Keratinocyte (primary cell): ENCODE data around the gene CD55. TPM values are rescaled to one million over a fixed set of nuclear protein-coding genes. Genes with fewer than 3 reads are reported as not detected.

Source experiments
- DNase-seq: peaks from one replicate; pipeline ENCODE4 v3.0.0-alpha.2; 2011; ENCODE audit warnings: low read depth, missing footprints, low spot score
- FAIRE-seq: peaks from 2 replicates; lab custom pipeline; 2011; peaks lifted over from hg19 to GRCh38; lab: Jason Lieb, UNC
- H2AFZ ChIP-seq: 2 replicates; pipeline ENCODE4 v1.6.0; 2012; ENCODE audit warnings: low read length, control low read depth, inconsistent platforms; ENCODE audit not compliant: control insufficient read depth
- H3K27ac ChIP-seq: 2 replicates; pipeline ENCODE4 v1.5.1; 2011; ENCODE audit warnings: low read length; ENCODE audit not compliant: control insufficient read depth, insufficient read depth
- H3K27me3 ChIP-seq: 3 replicates; pipeline ENCODE4 v1.6.0; 2011; ENCODE audit warnings: low read length; ENCODE audit not compliant: control insufficient read depth, insufficient read depth; ENCODE audit errors: extremely low read depth
- H3K36me3 ChIP-seq, 2 experiments: 2 replicates in 1 of 2; 3 replicates in 1 of 2; pipeline ENCODE4 v1.5.1; 2011; ENCODE audit warnings: low read length in 2 of 2, mild to moderate bottlenecking in 1 of 2; ENCODE audit not compliant: control insufficient read depth in 2 of 2, insufficient read depth in 2 of 2; ENCODE audit errors: extremely low read depth in 1 of 2
- H3K4me1 ChIP-seq: 3 replicates; pipeline ENCODE4 v1.5.1; 2011; ENCODE audit warnings: low read length; ENCODE audit not compliant: control insufficient read depth, insufficient read depth; ENCODE audit errors: extremely low read depth
- H3K4me2 ChIP-seq: 3 replicates; pipeline ENCODE4 v1.6.0; 2011; ENCODE audit warnings: low read depth, low read length; ENCODE audit not compliant: control insufficient read depth, insufficient read depth; ENCODE audit errors: extremely low read depth
- H3K4me3 ChIP-seq, 3 experiments: fragments of 200-600 bp in 1 of 3; sonication (generic) in 1 of 3; 2 replicates in 2 of 3; 3 replicates in 1 of 3; pipeline ENCODE4 v1.5.1; 2011 to 2016; ENCODE audit warnings: low read length in 3 of 3, mild to moderate bottlenecking in 3 of 3, control low read depth in 2 of 3, inconsistent platforms in 1 of 3, low read depth in 1 of 3, mixed read lengths in 1 of 3, mixed run types in 1 of 3, moderate library complexity in 1 of 3; ENCODE audit not compliant: control insufficient read depth in 2 of 3, insufficient read depth in 2 of 3; ENCODE audit errors: extremely low read depth in 1 of 3
- H3K79me2 ChIP-seq: 2 replicates; pipeline ENCODE4 v1.6.0; 2012; ENCODE audit warnings: low read length; ENCODE audit not compliant: control insufficient read depth, insufficient read depth
- H3K9ac ChIP-seq: 3 replicates; pipeline ENCODE4 v1.6.0; 2011; ENCODE audit warnings: low read length; ENCODE audit not compliant: control insufficient read depth, insufficient read depth; ENCODE audit errors: extremely low read depth
- H3K9me1 ChIP-seq: 3 replicates; pipeline ENCODE4 v1.6.0; 2011; ENCODE audit warnings: low read length; ENCODE audit not compliant: control insufficient read depth, insufficient read depth; ENCODE audit errors: extremely low read depth
- H3K9me3 ChIP-seq: 2 replicates; pipeline ENCODE4 v1.5.1; 2012; ENCODE audit warnings: low read depth, low read length; ENCODE audit not compliant: control insufficient read depth
- H4K20me1 ChIP-seq: 3 replicates; pipeline ENCODE4 v1.6.0; 2011; ENCODE audit warnings: low read length; ENCODE audit not compliant: control insufficient read depth, insufficient read depth; ENCODE audit errors: extremely low read depth
- EZH2 ChIP-seq: IDR thresholded peaks from one replicate; pipeline ENCODE4 v1.6.1; 2012; ENCODE audit warnings: inconsistent platforms, mild to moderate bottlenecking, low read length, moderate library complexity
- dilution Hi-C: fragments of 300-500 bp; cut with MboI; formaldehyde crosslinking; loops from one replicate; pipeline ENCODE4 v1.7.0; 2020; ENCODE audit warnings: low sequenced_read_pairs; ENCODE audit not compliant: extremely low pct_ligation_motif_present
- polyA plus RNA-seq, 5 experiments: library from polyadenylated mRNA; depleted of rRNA in 3 of 5; stranded (reverse) in 3 of 5; stranded (forward) in 1 of 5; unstranded in 1 of 5; fragments of >200 nt; gene quantifications; 1 replicate in 1 of 5; 2 replicates in 3 of 5; 3 replicates in 1 of 5; pipeline versions ENCODE4 v1.2.1 to v1.2.3, GENCODE V29; 2011 to 2012; ENCODE audit warnings: missing spikeins in 2 of 5, low read depth in 1 of 5, low replicate concordance in 1 of 5
- TF ChIP-seq, protein P1 (sequence below), 3 experiments: IDR thresholded peaks in 1 of 3; conservative IDR thresholded peaks in 1 of 3; optimal IDR thresholded peaks in 1 of 3; 2 replicates in 2 of 3; 3 replicates in 1 of 3; pipeline versions ENCODE3 to v1.5.1; 2011; ENCODE audit warnings: low read length in 3 of 3, mild to moderate bottlenecking in 3 of 3, moderate library complexity in 2 of 3, control low read depth in 1 of 3, inconsistent platforms in 1 of 3; ENCODE audit not compliant: insufficient read depth in 2 of 3; ENCODE audit errors: extremely low read depth in 1 of 3

Gene CD55
- polyA plus RNA-seq, 1 donor (not counting 4 experiments of a cell fraction or from before 2014, with no cell fraction given): 37.3 TPM

DNA sequence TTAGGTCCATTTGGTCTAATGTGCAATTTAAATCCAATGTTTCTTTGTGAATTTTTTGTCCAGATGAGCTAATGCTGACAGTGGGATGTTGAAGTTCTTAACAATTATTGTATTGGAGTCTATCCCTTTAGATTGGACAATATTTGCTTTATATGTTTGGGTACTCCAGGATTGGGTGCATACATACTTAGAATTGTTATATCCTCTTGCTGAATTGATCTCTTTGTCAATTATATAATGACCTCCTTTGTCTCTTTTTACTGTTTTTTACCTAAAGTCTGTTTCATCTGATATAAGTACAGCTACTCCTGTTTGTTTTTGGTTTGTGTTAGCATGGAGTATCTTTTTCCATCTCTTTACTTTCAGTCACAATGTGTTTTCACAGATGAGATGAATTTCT is 22.2 kb downstream of the CD55 start:
- dilution Hi-C loops: no loop called here
- no peak for TF ChIP-seq EZH2
- TF ChIP-seq, protein P1, sequence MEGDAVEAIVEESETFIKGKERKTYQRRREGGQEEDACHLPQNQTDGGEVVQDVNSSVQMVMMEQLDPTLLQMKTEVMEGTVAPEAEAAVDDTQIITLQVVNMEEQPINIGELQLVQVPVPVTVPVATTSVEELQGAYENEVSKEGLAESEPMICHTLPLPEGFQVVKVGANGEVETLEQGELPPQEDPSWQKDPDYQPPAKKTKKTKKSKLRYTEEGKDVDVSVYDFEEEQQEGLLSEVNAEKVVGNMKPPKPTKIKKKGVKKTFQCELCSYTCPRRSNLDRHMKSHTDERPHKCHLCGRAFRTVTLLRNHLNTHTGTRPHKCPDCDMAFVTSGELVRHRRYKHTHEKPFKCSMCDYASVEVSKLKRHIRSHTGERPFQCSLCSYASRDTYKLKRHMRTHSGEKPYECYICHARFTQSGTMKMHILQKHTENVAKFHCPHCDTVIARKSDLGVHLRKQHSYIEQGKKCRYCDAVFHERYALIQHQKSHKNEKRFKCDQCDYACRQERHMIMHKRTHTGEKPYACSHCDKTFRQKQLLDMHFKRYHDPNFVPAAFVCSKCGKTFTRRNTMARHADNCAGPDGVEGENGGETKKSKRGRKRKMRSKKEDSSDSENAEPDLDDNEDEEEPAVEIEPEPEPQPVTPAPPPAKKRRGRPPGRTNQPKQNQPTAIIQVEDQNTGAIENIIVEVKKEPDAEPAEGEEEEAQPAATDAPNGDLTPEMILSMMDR (optimal IDR thresholded peaks at IDR 0.05 in 1 of 3, IDR thresholded peaks at IDR 0.05 in 1 of 3, conservative IDR thresholded peaks at IDR 0.05 in 1 of 3; ENCODE audit: extremely low read depth in 1 of 3, insufficient read depth in 2 of 3, low read length in 3 of 3): no peak
- H2AFZ ChIP-seq: no peak overlapping the region
- H3K9ac ChIP-seq: no peak overlapping the region
- no peaks in the 10 kb centered on the region for H3K9me1 ChIP-seq
- no peak overlapping the region for H3K4me3 ChIP-seq
- no peaks in the 10 kb centered on the region for H4K20me1 ChIP-seq
- no peak for FAIRE-seq
- H3K4me2 ChIP-seq: no peak overlapping the region
- no peak for DNase-seq
- H3K36me3 ChIP-seq: peaks cover 0 to 5% of the 10 kb centered on the region in 2 experiments
- no peak overlapping the region for H3K27ac ChIP-seq
- H3K9me3 ChIP-seq: no peaks in the 10 kb centered on the region
- H3K27me3 ChIP-seq: no peaks in the 10 kb centered on the region
- no peaks in the 10 kb centered on the region for H3K79me2 ChIP-seq
- no peaks in the 10 kb centered on the region for H3K4me1 ChIP-seq

DNA sequence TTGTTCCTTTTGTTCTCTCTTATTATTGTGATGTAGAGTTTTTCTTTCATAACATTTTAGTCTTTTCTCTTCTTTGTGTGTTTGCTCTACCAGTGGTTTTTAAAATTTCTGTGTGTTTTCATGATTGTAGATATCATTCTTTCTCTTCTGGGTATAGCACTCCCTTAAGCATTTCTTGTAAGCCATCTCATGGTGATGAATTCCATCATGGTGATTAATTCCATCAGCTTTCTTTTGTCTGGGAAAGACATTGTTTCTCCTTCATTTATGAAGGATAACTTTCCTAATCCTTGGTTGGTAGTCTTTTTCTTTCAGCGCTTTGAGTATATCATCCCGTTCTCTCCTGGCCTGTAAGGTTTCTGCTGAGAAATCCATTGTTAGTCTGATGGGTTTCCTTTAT is 22.7 kb downstream of the CD55 start:
- TF ChIP-seq, protein P1 (optimal IDR thresholded peaks at IDR 0.05 in 1 of 3, IDR thresholded peaks at IDR 0.05 in 1 of 3, conservative IDR thresholded peaks at IDR 0.05 in 1 of 3; ENCODE audit: extremely low read depth in 1 of 3, insufficient read depth in 2 of 3, low read length in 3 of 3): no peak
- no peak for TF ChIP-seq EZH2
- no peak overlapping the region for H2AFZ ChIP-seq
- H3K27ac ChIP-seq: no peak overlapping the region
- no peak for FAIRE-seq
- H3K9me1 ChIP-seq: no peaks in the 10 kb centered on the region
- no peak overlapping the region for H3K4me3 ChIP-seq
- no peaks in the 10 kb centered on the region for H3K79me2 ChIP-seq
- H3K27me3 ChIP-seq: no peaks in the 10 kb centered on the region
- peaks cover 0 to 5% of the 10 kb centered on the region in 2 experiments for H3K36me3 ChIP-seq
- no peaks in the 10 kb centered on the region for H3K4me1 ChIP-seq
- H3K4me2 ChIP-seq: no peak overlapping the region
- dilution Hi-C loops: no loop called here
- no peak overlapping the region for H3K9ac ChIP-seq
- H4K20me1 ChIP-seq: no peaks in the 10 kb centered on the region
- DNase-seq: no peak
- H3K9me3 ChIP-seq: no peaks in the 10 kb centered on the region
